ENCODE measurements around the gene ACOT12.
"Not testable (repeated sequence)": the region's sequence is repeated elsewhere in the genome, so short reads cannot be mapped to it uniquely, and the experiment has no call there.

Gene ACOT12

GRCh38 chr5:81398741-81399140 is 4.8 kb upstream of the ACOT12 start:
- no peak for DNase-seq

- DNase-seq = no peak
Measured at GRCh38 chr5:81397176-81397575, 3.2 kb upstream of the ACOT12 start.

GRCh38 chr5:81395262-81395661 is 1.3 kb upstream of the ACOT12 start:
- no peak for DNase-seq

- DNase-seq = no peak
Measured at GRCh38 chr5:81393430-81393782, 528 bp downstream of the ACOT12 start.

- DNase-seq = no peak
Measured at GRCh38 chr5:81389025-81389424, 4.9 kb downstream of the ACOT12 start.

GRCh38 chr5:81388169-81388568 is 5.8 kb downstream of the ACOT12 start:
- DNase-seq = no peak

GRCh38 chr5:81383867-81384266 is 10.1 kb downstream of the ACOT12 start:
- no peak for DNase-seq

- no peak for DNase-seq
Measured at GRCh38 chr5:81371354-81371876, 22.5 kb downstream of the ACOT12 start.

- no peak for DNase-seq
Measured at GRCh38 chr5:81370912-81371311, 23.0 kb downstream of the ACOT12 start.

- no peak for DNase-seq
Measured at GRCh38 chr5:81365541-81365940, 28.4 kb downstream of the ACOT12 start.

GRCh38 chr5:81363093-81363871 is 30.7 kb downstream of the ACOT12 start:
- no peak for DNase-seq

GRCh38 chr5:81361600-81361999 is 32.3 kb downstream of the ACOT12 start:
- no peak for DNase-seq

GRCh38 chr5:81360640-81361039 is 33.3 kb downstream of the ACOT12 start:
- no peak for DNase-seq

- no peak for DNase-seq
Measured at GRCh38 chr5:81359881-81360280, 34.1 kb downstream of the ACOT12 start.

- DNase-seq = no peak
Measured at GRCh38 chr5:81359108-81359507, 34.8 kb downstream of the ACOT12 start.

- DNase-seq = no peak
Measured at GRCh38 chr5:81355291-81356251, 38.4 kb downstream of the ACOT12 start.

- no peak for DNase-seq
Measured at GRCh38 chr5:81354093-81354492, 39.8 kb downstream of the ACOT12 start.

- no peak for DNase-seq
Measured at GRCh38 chr5:81353189-81353588, 40.7 kb downstream of the ACOT12 start.

GRCh38 chr5:81350507-81350906 is 43.4 kb downstream of the ACOT12 start:
- DNase-seq = no peak

GRCh38 chr5:81349161-81349560 is 44.8 kb downstream of the ACOT12 start:
- no peak for DNase-seq

GRCh38 chr5:81345411-81346003 is 48.4 kb downstream of the ACOT12 start:
- no peak for DNase-seq

- DNase-seq = no peak
Measured at GRCh38 chr5:81344736-81345135, 49.2 kb downstream of the ACOT12 start.

- not testable (repeated sequence) for DNase-seq
Measured at GRCh38 chr5:81338213-81338612, 55.7 kb downstream of the ACOT12 start.
